WERI-Rb-1 (cell line): ENCODE measurements around the gene ZSWIM3.

Experiments
- DNase-seq: peaks from one replicate; pipeline ENCODE4 v3.0.0-alpha.2; 2020
- H3K27ac ChIP-seq: fragments of 250-450 bp; sonication (Bioruptor Pico); 2 replicates; pipeline ENCODE4 v1.5.1; 2020; ENCODE audit warnings: mild to moderate bottlenecking, moderate library complexity
- H3K27me3 ChIP-seq: fragments of 250-450 bp; sonication (Bioruptor Pico); 2 replicates; pipeline ENCODE4 v1.5.1; 2021; ENCODE audit warnings: mild to moderate bottlenecking, low read depth, moderate library complexity; ENCODE audit not compliant: insufficient read depth, severe bottlenecking
- H3K36me3 ChIP-seq: fragments of 250-450 bp; sonication (Bioruptor Pico); 2 replicates; pipeline ENCODE4 v1.5.1; 2020; ENCODE audit warnings: mild to moderate bottlenecking, moderate library complexity
- H3K4me3 ChIP-seq: 2 replicates; pipeline ENCODE4 v1.5.1; 2011; ENCODE audit warnings: low read depth, mild to moderate bottlenecking, control low read depth, low read length
- H3K9me3 ChIP-seq: fragments of 250-450 bp; sonication (Bioruptor Pico); 2 replicates; pipeline ENCODE4 v1.5.1; 2021; ENCODE audit warnings: mild to moderate bottlenecking, moderate library complexity; ENCODE audit not compliant: severe bottlenecking
- CTCF ChIP-seq: IDR thresholded peaks from 2 replicates; pipeline ENCODE4 v1.5.1; 2011; ENCODE audit warnings: low read depth, mild to moderate bottlenecking, control low read depth, inconsistent platforms, low read length

The ZSWIM3 gene

GRCh38 chr20:45814314-45814713 lies 43.1 kb upstream of the ZSWIM3 start:
- no peak for TF ChIP-seq CTCF
- H3K4me3 ChIP-seq, result no peak overlapping the region

GRCh38 chr20:45816951-45817350 lies 40.5 kb upstream of the ZSWIM3 start:
- Histone ChIP-seq H3K27ac (no peak overlapping the region), H3K4me3 (no peak overlapping the region), H3K36me3 (peaks cover 46% of the 10 kb centered on the region), H3K9me3 (no peaks in the 10 kb centered on the region), H3K27me3 (no peaks in the 10 kb centered on the region)
- TF ChIP-seq CTCF, result no peak
- DNase-seq, result no peak

More at GRCh38 chr20:45814314-45814713, 43.1 kb upstream of the ZSWIM3 start:
- no peak for DNase-seq
- H3K27me3 ChIP-seq, result no peaks in the 10 kb centered on the region
- H3K27ac ChIP-seq, result no peak overlapping the region
- peaks cover 69% of the 10 kb centered on the region for H3K36me3 ChIP-seq
- no peaks in the 10 kb centered on the region for H3K9me3 ChIP-seq

GRCh38 chr20:45817376-45818194 lies 39.8 kb upstream of the ZSWIM3 start:
- H3K36me3 ChIP-seq, result peaks cover 45% of the 10 kb centered on the region
- DNase-seq, result no peak
- H3K27me3 ChIP-seq, result no peaks in the 10 kb centered on the region
- no peaks in the 10 kb centered on the region for H3K9me3 ChIP-seq
- H3K27ac ChIP-seq, result no peak overlapping the region
- no peak overlapping the region for H3K4me3 ChIP-seq
- TF ChIP-seq CTCF, result no peak

- Histone ChIP-seq H3K9me3 (no peaks in the 10 kb centered on the region), H3K36me3 (peaks cover 38% of the 10 kb centered on the region)
- TF ChIP-seq CTCF, result no peak
Measured at GRCh38 chr20:45818239-45818638, 39.2 kb upstream of the ZSWIM3 start.

GRCh38 chr20:45819466-45819865 lies 37.9 kb upstream of the ZSWIM3 start:
- Histone ChIP-seq H3K27ac (no peak overlapping the region; the same call in 1 of the 2 replicates), H3K27me3 (no peaks in the 10 kb centered on the region), H3K4me3 (no peak overlapping the region), H3K9me3 (no peaks in the 10 kb centered on the region), H3K36me3 (peaks cover 29% of the 10 kb centered on the region)
- no peak for TF ChIP-seq CTCF
- DNase-seq, result no peak

More at GRCh38 chr20:45818239-45818638, 39.2 kb upstream of the ZSWIM3 start:
- Histone ChIP-seq H3K27ac (no peak overlapping the region), H3K4me3 (no peak overlapping the region), H3K27me3 (no peaks in the 10 kb centered on the region)
- no peak for DNase-seq

- H3K27me3 ChIP-seq, result no peaks in the 10 kb centered on the region
- no peak for DNase-seq
- no peak overlapping the region for H3K27ac ChIP-seq
- H3K4me3 ChIP-seq, result no peak overlapping the region
- no peak for TF ChIP-seq CTCF
- peaks cover 5% of the 10 kb centered on the region for H3K36me3 ChIP-seq
- no peaks in the 10 kb centered on the region for H3K9me3 ChIP-seq
Measured at GRCh38 chr20:45821947-45822346, 35.5 kb upstream of the ZSWIM3 start.
